Measurements from ENCODE around the gene APBA2. TPM values are rescaled to one million over a fixed set of nuclear protein-coding genes. Genes with fewer than 3 reads are reported as not detected.

APBA2 gene
- total RNA-seq, 1 donor from 2014 or later: 41.0 TPM

DNA sequence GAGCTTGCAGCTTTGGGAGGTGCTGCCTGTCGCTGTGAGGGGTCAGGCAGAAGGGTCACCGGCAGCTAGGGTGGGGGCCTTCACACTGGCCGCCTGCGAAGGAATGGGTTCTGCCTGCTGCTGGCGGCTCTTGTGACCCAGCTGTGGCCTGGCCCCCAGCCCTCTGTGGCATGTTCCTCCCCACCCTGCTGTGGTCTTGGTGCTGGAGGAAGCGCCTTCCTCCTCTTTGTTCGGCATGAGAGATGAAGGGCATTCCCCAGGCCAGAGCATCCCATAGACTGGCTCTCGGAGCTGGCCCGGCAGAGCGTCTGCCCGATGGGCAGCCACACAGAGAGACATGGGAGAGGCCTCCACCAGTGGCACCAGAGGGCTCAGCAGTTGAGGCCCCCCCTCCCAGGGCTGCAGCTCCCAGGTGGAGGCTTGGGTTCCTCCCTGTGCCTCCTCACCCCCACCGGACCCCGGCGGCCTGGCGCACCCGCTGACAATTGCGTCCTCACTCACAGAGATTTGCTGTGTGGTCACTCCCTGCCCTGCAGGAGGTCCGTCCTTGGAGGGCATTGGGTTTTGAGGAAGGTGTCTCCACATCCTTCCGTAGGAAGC is 221.6 kb downstream of the APBA2 start:
- Mint-ChIP-seq H3K27me3 (no peaks in the 10 kb centered on the region), H3K4me3 (ENCODE audit: low read depth) (no peak overlapping the region)
- TF ChIP-seq, protein P1, sequence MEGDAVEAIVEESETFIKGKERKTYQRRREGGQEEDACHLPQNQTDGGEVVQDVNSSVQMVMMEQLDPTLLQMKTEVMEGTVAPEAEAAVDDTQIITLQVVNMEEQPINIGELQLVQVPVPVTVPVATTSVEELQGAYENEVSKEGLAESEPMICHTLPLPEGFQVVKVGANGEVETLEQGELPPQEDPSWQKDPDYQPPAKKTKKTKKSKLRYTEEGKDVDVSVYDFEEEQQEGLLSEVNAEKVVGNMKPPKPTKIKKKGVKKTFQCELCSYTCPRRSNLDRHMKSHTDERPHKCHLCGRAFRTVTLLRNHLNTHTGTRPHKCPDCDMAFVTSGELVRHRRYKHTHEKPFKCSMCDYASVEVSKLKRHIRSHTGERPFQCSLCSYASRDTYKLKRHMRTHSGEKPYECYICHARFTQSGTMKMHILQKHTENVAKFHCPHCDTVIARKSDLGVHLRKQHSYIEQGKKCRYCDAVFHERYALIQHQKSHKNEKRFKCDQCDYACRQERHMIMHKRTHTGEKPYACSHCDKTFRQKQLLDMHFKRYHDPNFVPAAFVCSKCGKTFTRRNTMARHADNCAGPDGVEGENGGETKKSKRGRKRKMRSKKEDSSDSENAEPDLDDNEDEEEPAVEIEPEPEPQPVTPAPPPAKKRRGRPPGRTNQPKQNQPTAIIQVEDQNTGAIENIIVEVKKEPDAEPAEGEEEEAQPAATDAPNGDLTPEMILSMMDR (IDR thresholded peaks at IDR 0.05; ENCODE audit: unreplicated experiment): no peak

DNA sequence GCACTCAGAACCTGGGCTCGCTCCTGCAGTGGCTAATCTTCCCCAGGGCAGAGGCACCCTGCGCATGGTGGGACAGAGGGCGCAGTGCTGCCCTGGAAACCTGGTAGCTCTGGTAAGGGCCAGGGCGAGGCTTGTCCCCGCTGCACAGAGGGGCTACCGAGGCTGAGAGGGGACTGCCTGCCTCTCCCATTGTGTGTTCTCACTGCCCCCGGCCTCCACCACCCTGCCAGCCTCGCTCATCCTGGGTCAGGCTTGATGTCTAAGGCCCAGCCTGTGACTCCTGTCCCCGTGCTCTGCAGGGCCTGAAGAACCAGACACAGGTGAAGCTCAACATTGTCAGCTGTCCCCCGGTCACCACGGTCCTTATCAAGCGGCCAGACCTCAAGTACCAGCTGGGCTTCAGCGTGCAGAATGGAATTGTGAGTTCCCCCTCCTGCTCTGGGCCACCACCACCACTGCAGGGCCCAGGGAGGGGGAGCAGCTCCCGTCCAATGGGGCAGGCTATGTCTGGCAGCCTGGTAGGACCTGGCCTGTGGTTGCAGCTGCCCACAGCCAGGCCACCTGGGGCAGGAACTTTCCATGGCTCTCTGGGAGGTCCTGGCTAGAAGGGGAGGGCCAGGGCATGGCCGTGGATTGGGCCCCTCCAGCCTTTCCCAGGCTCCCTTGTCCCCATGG is 222.3 kb downstream of the APBA2 start:
- DNase-seq (ENCODE audit: low spot score, unreplicated experiment): no peak
- TF ChIP-seq, protein P1 (IDR thresholded peaks at IDR 0.05; ENCODE audit: unreplicated experiment): no peak
- H3K4me1 Mint-ChIP-seq (ENCODE audit: low read depth): no peaks in the 10 kb centered on the region
- H3K36me3 Mint-ChIP-seq (ENCODE audit: insufficient read depth): peaks cover 3% of the 10 kb centered on the region
- H3K27ac Mint-ChIP-seq: no peak overlapping the region
- no peaks in the 10 kb centered on the region for H3K27me3 Mint-ChIP-seq
- H3K4me3 Mint-ChIP-seq (ENCODE audit: low read depth): no peak overlapping the region
- no peaks in the 10 kb centered on the region for H3K9me3 Mint-ChIP-seq (ENCODE audit: low read depth)

More for the DNA sequence above, 221.6 kb downstream of the APBA2 start:
- no peaks in the 10 kb centered on the region for H3K9me3 Mint-ChIP-seq (ENCODE audit: low read depth)
- no peak for DNase-seq (ENCODE audit: low spot score, unreplicated experiment)
- H3K27ac Mint-ChIP-seq: no peak overlapping the region
- H3K4me1 Mint-ChIP-seq (ENCODE audit: low read depth): no peaks in the 10 kb centered on the region
- peaks cover 4% of the 10 kb centered on the region for H3K36me3 Mint-ChIP-seq (ENCODE audit: insufficient read depth)

DNA sequence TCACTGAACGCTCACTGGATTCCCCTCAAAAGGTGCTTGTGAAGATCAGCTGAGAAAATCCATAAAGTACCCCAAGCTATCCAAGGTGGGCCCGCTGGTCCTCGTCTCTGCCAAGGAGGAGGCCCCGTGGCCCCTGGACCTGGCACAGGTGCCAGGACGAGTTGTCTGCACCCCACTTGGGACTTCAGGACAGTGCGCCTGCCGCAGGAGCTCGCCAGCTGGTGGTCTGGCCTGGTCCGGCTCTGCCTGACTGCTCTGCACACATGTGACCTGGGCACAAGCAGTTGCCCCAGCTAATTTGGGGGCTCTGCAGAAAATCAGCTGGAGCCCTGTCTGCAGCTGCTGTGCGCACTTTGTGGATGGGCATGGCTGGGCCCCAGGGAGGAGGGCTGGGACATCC is 224.0 kb downstream of the APBA2 start:
- Mint-ChIP-seq H3K27me3 (no peaks in the 10 kb centered on the region), H3K9me3 (ENCODE audit: low read depth) (no peaks in the 10 kb centered on the region), H3K27ac (no peak overlapping the region), H3K36me3 (ENCODE audit: insufficient read depth) (no peaks in the 10 kb centered on the region), H3K4me1 (ENCODE audit: low read depth) (peaks cover 3% of the 10 kb centered on the region), H3K4me3 (ENCODE audit: low read depth) (no peak overlapping the region)
- TF ChIP-seq, protein P1 (IDR thresholded peaks at IDR 0.05; ENCODE audit: unreplicated experiment): no peak
- DNase-seq (ENCODE audit: low spot score, unreplicated experiment): no peak

DNA sequence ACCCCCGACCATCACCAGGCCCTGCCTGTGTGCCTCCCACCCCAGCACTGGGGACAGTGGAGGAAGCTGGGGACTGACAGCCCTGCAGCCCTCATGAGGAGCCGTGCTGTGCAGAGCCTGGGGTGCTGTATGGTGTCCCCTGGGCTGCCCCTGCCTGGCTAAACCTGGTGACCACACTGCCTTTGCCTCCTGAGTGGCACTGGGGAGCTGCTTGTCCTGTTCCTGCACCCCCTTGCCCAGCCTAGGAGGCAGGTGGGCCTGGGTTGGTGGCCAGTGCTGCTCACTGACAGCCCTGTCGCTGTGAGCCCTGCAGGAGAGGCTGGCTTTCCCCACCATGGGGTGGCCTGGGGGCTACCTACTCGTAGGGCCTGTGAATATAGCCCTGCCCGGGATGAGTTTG is 224.4 kb downstream of the APBA2 start:
- Mint-ChIP-seq H3K4me3 (ENCODE audit: low read depth) (no peak overlapping the region), H3K36me3 (ENCODE audit: insufficient read depth) (no peaks in the 10 kb centered on the region), H3K27me3 (no peaks in the 10 kb centered on the region), H3K27ac (no peak overlapping the region), H3K4me1 (ENCODE audit: low read depth) (peaks cover 4% of the 10 kb centered on the region), H3K9me3 (ENCODE audit: low read depth) (no peaks in the 10 kb centered on the region)
- TF ChIP-seq, protein P1 (IDR thresholded peaks at IDR 0.05; ENCODE audit: unreplicated experiment): no peak
- DNase-seq (ENCODE audit: low spot score, unreplicated experiment): no peak

DNA sequence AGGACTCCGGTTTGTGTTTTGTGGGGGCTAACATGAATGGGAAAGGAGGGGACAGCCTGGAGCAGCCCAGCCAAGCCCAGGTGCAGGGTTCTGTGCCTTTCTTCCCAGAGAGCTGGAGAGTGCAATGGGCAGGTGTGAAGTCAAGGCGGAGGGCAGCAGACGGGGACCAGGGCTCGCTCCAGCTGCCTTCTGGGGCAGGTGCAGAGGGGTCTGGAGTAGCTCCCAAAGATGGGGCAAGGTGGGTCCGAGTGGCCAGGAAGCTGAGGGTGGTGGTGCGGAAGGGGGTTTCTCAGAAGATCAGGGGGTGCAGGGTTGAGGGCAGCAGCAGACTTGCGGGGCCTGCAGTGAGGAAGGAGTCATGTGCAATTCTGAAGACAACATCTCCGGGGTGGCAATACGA is 225.0 kb downstream of the APBA2 start:
- Mint-ChIP-seq H3K27ac (peak overlapping the region; percentile 49), H3K27me3 (no peaks in the 10 kb centered on the region), H3K36me3 (ENCODE audit: insufficient read depth) (no peaks in the 10 kb centered on the region), H3K4me3 (ENCODE audit: low read depth) (no peak overlapping the region), H3K9me3 (ENCODE audit: low read depth) (no peaks in the 10 kb centered on the region), H3K4me1 (ENCODE audit: low read depth) (peaks cover 4% of the 10 kb centered on the region)
- DNase-seq (ENCODE audit: low spot score, unreplicated experiment): no peak
- TF ChIP-seq, protein P1 (IDR thresholded peaks at IDR 0.05; ENCODE audit: unreplicated experiment): no peak

Measured in progenitor cell of endocrine pancreas (in vitro differentiated cells).